HG03103 (cell line): ENCODE data around the gene ZNF296.

Experiments
- ATAC-seq: cut with Tn5 transposase; IDR thresholded peaks from one replicate; pipeline ENCODE4 v1.9.1; 2021; ENCODE audit warnings: low read depth; ENCODE audit not compliant: unreplicated experiment

ZNF296 gene

DNA sequence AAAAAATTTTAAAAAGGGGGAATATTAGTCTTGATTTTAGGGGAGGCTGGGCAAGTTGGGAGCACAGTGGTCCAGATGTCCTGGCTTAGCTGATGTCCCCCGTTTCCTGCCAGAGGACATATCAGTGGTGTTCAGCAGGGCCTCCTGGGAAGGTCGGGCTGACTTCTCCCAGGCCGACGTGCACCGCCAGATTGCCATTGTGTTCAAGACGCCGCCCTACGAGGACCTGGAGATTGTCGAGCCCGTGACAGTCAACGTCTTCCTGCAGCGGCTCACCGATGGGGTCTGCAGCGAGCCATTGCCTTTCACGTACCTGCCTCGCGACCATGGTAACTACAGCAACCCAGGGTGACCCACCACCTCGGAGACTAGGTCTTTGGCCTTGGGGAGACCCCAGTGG is 43.9 kb downstream of the ZNF296 start:
- ATAC-seq: no peak

GRCh38 chr19:45030825-45031224 is 45.5 kb downstream of the ZNF296 start:
- no peak for ATAC-seq

GRCh38 chr19:45027371-45027770 is 48.9 kb downstream of the ZNF296 start:
- ATAC-seq: no peak

DNA sequence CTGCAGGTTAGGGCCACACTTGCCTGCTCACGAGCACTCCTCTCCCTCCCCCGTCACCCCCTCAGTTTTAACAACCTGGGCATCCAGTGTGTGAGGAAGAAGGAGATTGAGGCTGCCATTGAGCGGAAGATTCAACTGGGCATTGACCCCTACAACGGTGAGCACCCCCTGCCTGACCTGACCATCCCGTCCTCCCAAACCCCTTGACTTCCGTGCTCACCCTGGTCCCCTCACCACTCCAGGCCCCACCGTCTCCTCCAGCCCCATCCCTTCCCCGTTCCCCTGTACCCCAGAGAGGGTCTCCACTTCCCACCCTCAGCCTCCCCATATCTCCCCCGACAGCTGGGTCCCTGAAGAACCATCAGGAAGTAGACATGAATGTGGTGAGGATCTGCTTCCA is 51.0 kb downstream of the ZNF296 start:
- no peak for ATAC-seq

DNA sequence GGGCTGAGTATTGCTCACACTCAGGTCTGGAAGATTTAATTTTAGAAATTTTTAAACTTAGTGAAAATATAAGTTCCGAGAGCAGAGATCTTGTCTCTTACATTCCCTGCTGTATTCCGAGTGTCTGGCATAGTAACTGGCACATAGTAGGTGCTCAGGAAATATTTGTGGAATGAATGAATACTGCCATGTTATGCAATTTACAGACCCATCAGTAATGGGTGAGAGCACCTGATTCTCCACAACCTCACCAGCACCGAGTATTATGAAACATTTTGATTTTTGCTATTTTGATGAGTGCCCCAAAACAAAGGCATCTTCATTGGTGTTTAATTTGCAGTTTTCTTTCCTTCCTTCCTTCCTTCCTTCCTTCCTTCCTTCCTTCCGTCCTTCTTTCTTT is 53.2 kb downstream of the ZNF296 start:
- no peak for ATAC-seq

DNA sequence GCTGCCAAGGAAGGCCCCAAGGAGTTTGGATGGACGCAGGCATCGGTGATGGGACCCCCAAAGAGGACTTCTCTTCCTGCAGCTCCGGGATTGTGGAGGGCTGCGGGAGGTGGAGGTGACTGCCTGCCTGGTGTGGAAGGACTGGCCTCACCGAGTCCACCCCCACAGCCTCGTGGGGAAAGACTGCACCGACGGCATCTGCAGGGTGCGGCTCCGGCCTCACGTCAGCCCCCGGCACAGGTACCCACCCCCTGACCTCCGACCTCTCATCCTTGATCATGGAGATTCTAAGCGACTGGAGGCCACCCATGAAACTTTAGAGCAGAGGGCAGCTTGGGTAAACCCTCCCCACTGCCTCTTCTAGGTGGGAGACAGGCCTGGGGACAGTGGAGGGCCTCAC is 54.3 kb downstream of the ZNF296 start:
- ATAC-seq: no peak
